Measurements from ENCODE around the gene DUS3L. TPM values are rescaled to one million over a fixed set of nuclear protein-coding genes. Genes with fewer than 3 reads are reported as not detected.

The DUS3L gene
- total and polyA plus RNA-seq, 10 donors = 22.7 to 63.9 (median 38.8) TPM

DNA sequence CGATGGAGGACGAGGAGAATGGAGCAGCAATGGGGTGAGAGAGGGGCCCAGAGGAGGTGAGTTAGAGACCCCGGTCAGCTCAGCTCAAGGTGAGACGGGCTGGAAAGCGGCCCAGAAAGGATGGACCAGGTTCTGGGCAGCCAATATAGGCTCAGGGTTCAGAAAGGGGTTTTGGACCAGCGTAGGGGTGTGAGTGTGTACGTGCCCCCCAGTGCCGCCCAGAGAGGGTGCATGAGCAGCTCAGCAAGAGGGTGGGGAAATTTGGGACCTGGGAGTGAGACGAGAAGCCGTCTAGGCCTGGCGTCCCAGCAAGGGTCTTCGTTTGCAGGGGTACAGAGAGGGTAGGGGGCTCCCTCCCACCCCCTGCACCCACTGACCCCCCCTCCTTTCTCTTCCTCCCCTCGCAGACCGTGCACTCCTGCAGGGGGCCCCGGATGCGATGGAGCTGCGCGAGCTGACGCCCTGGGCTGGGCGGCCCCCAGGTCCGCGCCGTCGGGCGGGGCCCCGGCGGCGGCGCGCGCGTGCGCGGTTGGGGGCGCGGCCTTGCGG lies 36.5 kb upstream of the DUS3L start:
- Histone ChIP-seq H3K4me1 (peaks cover 4 to 32% (median 25%) of the 10 kb centered on the region in 6 donors), H3K36me3 (no peaks in the 10 kb centered on the region), H3K27me3 (replicated peaks in 1 of 7) (peaks cover 0 to 47% (median 21%) of the 10 kb centered on the region in 7 donors), H3K27ac (peak overlapping the region in 6 of 8 donors; percentile 69 to 85 (median 78)), H3K9me3 (peaks cover 0 to 4% (median 0%) of the 10 kb centered on the region in 8 donors), H3K4me3 (peak overlapping the region in 7 of 8 donors; percentile 43 to 73 (median 51))
- no peak for DNase-seq
- 17 to 31% (median 21%) methylated on average over 25 to 37 of the region's 37 CpGs for WGBS, 5 donors
- intact Hi-C loops (cut with DNase I; ENCODE audit: low total_unique reads) = no loop called here
- TF ChIP-seq POLR2AphosphoS5 (IDR thresholded peaks at IDR 0.05) (no peak), POLR2A (IDR thresholded peaks at IDR 0.05) (no peak)
- TF ChIP-seq, protein P1, sequence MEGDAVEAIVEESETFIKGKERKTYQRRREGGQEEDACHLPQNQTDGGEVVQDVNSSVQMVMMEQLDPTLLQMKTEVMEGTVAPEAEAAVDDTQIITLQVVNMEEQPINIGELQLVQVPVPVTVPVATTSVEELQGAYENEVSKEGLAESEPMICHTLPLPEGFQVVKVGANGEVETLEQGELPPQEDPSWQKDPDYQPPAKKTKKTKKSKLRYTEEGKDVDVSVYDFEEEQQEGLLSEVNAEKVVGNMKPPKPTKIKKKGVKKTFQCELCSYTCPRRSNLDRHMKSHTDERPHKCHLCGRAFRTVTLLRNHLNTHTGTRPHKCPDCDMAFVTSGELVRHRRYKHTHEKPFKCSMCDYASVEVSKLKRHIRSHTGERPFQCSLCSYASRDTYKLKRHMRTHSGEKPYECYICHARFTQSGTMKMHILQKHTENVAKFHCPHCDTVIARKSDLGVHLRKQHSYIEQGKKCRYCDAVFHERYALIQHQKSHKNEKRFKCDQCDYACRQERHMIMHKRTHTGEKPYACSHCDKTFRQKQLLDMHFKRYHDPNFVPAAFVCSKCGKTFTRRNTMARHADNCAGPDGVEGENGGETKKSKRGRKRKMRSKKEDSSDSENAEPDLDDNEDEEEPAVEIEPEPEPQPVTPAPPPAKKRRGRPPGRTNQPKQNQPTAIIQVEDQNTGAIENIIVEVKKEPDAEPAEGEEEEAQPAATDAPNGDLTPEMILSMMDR (IDR thresholded peaks at IDR 0.05 in 8 of 11, conservative IDR thresholded peaks at IDR 0.05 in 3 of 11) = no peak

DNA sequence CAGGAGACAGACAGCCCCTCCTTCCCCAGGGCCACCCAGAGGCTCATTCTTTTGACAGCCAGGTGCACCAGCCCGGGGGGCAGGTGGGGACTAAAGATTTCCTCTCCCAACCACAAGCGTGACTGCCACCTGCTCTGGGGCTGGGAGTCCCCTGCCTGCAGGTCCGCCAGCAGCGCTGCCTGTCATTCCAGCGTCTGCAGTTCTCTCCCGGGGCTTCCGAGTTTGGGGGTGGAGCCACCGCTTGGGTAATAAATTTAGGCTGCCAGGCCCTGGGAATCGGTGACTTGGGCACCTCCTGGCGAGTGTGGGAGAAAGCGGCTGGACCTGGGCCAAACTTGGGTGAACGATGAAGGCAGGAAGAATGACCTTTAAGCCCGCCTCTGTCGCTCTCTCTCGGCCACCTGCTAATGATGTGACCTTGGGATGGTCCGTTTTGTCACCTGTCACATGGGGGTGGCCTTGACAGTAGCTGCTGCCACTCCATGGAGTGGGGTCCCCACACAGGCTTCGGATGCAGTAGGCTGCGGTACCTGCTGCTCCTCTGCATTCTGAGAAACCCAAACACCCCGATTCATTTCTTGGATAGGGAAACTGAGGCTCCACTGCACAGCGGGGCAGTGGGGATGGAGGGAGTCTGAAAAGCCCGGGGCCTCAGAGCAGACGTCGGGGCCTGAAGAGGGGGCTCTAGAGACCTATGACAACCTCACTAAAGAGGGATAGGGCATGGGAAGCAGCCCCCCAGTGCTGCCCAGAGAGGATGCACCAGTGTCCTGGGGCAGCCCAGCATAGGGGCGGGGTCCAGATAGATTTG lies 35.8 kb upstream of the DUS3L start:
- peak overlapping the region in 3 of 8 donors; percentile 5 to 85 (median 79) for H3K27ac ChIP-seq
- peaks cover 0 to 4% (median 0%) of the 10 kb centered on the region in 8 donors for H3K9me3 ChIP-seq
- intact Hi-C loops (cut with DNase I; ENCODE audit: low total_unique reads) = no loop called here
- peak; percentile 77 for DNase-seq
- TF ChIP-seq POLR2AphosphoS5 (IDR thresholded peaks at IDR 0.05) = peak in 1 of 3 donors; percentile 30
- TF ChIP-seq POLR2A (IDR thresholded peaks at IDR 0.05) = no peak
- WGBS, 5 donors = 14 to 21% (median 18%) methylated on average over 22 to 24 of the region's 24 CpGs
- peaks cover 4 to 32% (median 25%) of the 10 kb centered on the region in 6 donors for H3K4me1 ChIP-seq
- peak overlapping the region in 2 of 8 donors; percentile 45 to 73 for H3K4me3 ChIP-seq
- H3K27me3 ChIP-seq (replicated peaks in 1 of 7) = peaks cover 0 to 50% (median 21%) of the 10 kb centered on the region in 7 donors
- no peaks in the 10 kb centered on the region for H3K36me3 ChIP-seq

GRCh38 chr19:5825178-5825577 lies 34.2 kb upstream of the DUS3L start:
- TF ChIP-seq POLR2AphosphoS5 (IDR thresholded peaks at IDR 0.05) (no peak), POLR2A (IDR thresholded peaks at IDR 0.05) (no peak)
- TF ChIP-seq, protein P1 (IDR thresholded peaks at IDR 0.05 in 8 of 11, conservative IDR thresholded peaks at IDR 0.05 in 3 of 11) = no peak
- no peak for DNase-seq
- Histone ChIP-seq H3K36me3 (no peaks in the 10 kb centered on the region), H3K27me3 (replicated peaks in 1 of 7) (peaks cover 0 to 38% (median 21%) of the 10 kb centered on the region in 7 donors), H3K4me3 (no peak overlapping the region), H3K27ac (no peak overlapping the region), H3K4me1 (peaks cover 4 to 32% (median 25%) of the 10 kb centered on the region in 6 donors), H3K9me3 (peaks cover 0 to 4% (median 0%) of the 10 kb centered on the region in 8 donors)
- intact Hi-C loops (cut with DNase I; ENCODE audit: low total_unique reads) = no loop called here
- WGBS, 5 donors = 88 to 94% (median 90%) methylated on average over 21 of the region's 21 CpGs

GRCh38 chr19:5824751-5825150 lies 33.8 kb upstream of the DUS3L start:
- DNase-seq = no peak
- intact Hi-C loops (cut with DNase I; ENCODE audit: low total_unique reads) = no loop called here
- H3K27me3 ChIP-seq (replicated peaks in 1 of 7) = peaks cover 0 to 34% (median 19%) of the 10 kb centered on the region in 7 donors

More at GRCh38 chr19:5824751-5825150, 33.8 kb upstream of the DUS3L start:
- no peaks in the 10 kb centered on the region for H3K36me3 ChIP-seq
- WGBS, 5 donors = 89 to 95% (median 90%) methylated on average over 10 of the region's 10 CpGs
- H3K4me3 ChIP-seq = no peak overlapping the region
- peaks cover 4 to 31% (median 25%) of the 10 kb centered on the region in 6 donors for H3K4me1 ChIP-seq
- H3K27ac ChIP-seq = no peak overlapping the region
- no peak for TF ChIP-seq POLR2AphosphoS5 (IDR thresholded peaks at IDR 0.05)
- TF ChIP-seq, protein P1 (IDR thresholded peaks at IDR 0.05 in 8 of 11, conservative IDR thresholded peaks at IDR 0.05 in 3 of 11) = no peak
- H3K9me3 ChIP-seq = peaks cover 0 to 4% (median 0%) of the 10 kb centered on the region in 8 donors

Data from spleen (tissue), 11 donors.